Right lobe of liver (tissue), 4 donors: ENCODE results near the gene FHL1.

Source experiments
- POLR2A ChIP-seq: fragments of 450-650 bp; IDR thresholded peaks from one replicate; pipeline ENCODE4 v1.6.1; 2017; ENCODE audit warnings: antibody characterized with exemption, mild to moderate bottlenecking
- TF ChIP-seq, protein P1 (sequence below), 4 donors: fragments of 200-600 bp in 3 of 4; fragments of 450-650 bp in 1 of 4; IDR thresholded peaks; one replicate each; pipeline versions ENCODE4 v1.5.1 to v1.8.0; 2016 to 2022; ENCODE audit warnings: antibody characterized with exemption in 4 of 4, mild to moderate bottlenecking in 2 of 4
- donor health status: DM: no; HTN: no; CAD: no.
- donor health status: DM: no; HTN: no; CAD: no.
- donor health status: DM: no; HTN: yes; CAD: no.

- TF ChIP-seq, protein P1, sequence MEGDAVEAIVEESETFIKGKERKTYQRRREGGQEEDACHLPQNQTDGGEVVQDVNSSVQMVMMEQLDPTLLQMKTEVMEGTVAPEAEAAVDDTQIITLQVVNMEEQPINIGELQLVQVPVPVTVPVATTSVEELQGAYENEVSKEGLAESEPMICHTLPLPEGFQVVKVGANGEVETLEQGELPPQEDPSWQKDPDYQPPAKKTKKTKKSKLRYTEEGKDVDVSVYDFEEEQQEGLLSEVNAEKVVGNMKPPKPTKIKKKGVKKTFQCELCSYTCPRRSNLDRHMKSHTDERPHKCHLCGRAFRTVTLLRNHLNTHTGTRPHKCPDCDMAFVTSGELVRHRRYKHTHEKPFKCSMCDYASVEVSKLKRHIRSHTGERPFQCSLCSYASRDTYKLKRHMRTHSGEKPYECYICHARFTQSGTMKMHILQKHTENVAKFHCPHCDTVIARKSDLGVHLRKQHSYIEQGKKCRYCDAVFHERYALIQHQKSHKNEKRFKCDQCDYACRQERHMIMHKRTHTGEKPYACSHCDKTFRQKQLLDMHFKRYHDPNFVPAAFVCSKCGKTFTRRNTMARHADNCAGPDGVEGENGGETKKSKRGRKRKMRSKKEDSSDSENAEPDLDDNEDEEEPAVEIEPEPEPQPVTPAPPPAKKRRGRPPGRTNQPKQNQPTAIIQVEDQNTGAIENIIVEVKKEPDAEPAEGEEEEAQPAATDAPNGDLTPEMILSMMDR (IDR thresholded peaks at IDR 0.05): no peak
- TF ChIP-seq POLR2A: no peak
These were observed 51.4 kb downstream of the FHL1 start for GRCh38 chrX:136198678-136199243.
